ENCODE data around the gene SCARF1.

SCARF1 gene

GRCh38 chr17:1597861-1598342, 47.6 kb downstream of the SCARF1 start:
- POLR2A ChIA-PET: no interaction called here
- Histone ChIP-seq H3K4me3 (ENCODE audit: low read depth, low read length) (no peak overlapping the region), H3K4me1 (ENCODE audit: control insufficient read depth, insufficient read depth, low read length) (no peaks in the 10 kb centered on the region), H3K9me3 (ENCODE audit: control insufficient read depth, insufficient read depth, low read depth, low read length) (no peaks in the 10 kb centered on the region), H3K27ac (ENCODE audit: extremely low read depth, low read depth, low read length) (no peak overlapping the region), H3K36me3 (ENCODE audit: control insufficient read depth in 2 of 2, insufficient read depth in 1 of 2, low read length in 2 of 2) (no peaks in the 10 kb centered on the region)
- TF ChIP-seq ZFP69B (tag by site-specific recombination; IDR thresholded peaks at IDR 0.05): no peak
- TF ChIP-seq, protein P1, sequence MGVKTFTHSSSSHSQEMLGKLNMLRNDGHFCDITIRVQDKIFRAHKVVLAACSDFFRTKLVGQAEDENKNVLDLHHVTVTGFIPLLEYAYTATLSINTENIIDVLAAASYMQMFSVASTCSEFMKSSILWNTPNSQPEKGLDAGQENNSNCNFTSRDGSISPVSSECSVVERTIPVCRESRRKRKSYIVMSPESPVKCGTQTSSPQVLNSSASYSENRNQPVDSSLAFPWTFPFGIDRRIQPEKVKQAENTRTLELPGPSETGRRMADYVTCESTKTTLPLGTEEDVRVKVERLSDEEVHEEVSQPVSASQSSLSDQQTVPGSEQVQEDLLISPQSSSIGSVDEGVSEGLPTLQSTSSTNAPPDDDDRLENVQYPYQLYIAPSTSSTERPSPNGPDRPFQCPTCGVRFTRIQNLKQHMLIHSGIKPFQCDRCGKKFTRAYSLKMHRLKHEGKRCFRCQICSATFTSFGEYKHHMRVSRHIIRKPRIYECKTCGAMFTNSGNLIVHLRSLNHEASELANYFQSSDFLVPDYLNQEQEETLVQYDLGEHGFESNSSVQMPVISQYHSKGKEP (tag by site-specific recombination; IDR thresholded peaks at IDR 0.05): no peak
- no peak for TF ChIP-seq ZFP37 (tag by site-specific recombination; IDR thresholded peaks at IDR 0.05)
- TF ChIP-seq ZNF596 (tag by site-specific recombination; IDR thresholded peaks at IDR 0.05): no peak
- 0 out of 2 replicates have a peak, but pooled peaks have one; percentile 12 for TF ChIP-seq ZNF600 (tag by site-specific recombination; IDR thresholded peaks at IDR 0.05)
- CTCF ChIA-PET: interaction anchor here (0.7 kb wide), 2 partner anchors 24 to 51 kb away, joined by 3 read pairs; no protein-coding TSS in a partner anchor

DNA sequence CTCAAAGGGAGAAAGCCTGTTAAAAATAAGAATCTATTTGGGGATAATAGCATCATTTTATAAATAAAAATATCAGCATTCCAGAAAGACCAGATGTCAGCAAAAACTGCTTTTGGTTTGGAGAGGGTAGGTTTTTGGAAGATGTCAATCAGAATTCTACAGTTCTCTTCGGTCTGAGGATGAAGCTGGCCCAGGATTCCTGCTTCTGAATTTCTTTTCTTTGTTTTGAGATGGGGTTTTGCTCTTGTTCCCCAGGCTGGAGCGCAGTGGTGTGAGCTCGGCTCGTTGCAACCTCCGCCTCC, 52.0 kb downstream of the SCARF1 start:
- Histone ChIP-seq H3K9me3 (ENCODE audit: control insufficient read depth, insufficient read depth, low read depth, low read length) (no peaks in the 10 kb centered on the region), H3K27ac (ENCODE audit: extremely low read depth, low read depth, low read length) (no peak overlapping the region), H3K4me1 (ENCODE audit: control insufficient read depth, insufficient read depth, low read length) (peaks cover 8% of the 10 kb centered on the region), H3K4me3 (ENCODE audit: low read depth, low read length) (no peak overlapping the region), H3K36me3 (ENCODE audit: control insufficient read depth in 2 of 2, insufficient read depth in 1 of 2, low read length in 2 of 2) (no peaks in the 10 kb centered on the region)
- POLR2A ChIA-PET: no interaction called here
- TF ChIP-seq KLF8 (tag by site-specific recombination; IDR thresholded peaks at IDR 0.05) (no peak), ZBTB21 (tag by site-specific recombination; IDR thresholded peaks at IDR 0.05) (no peak), IKZF3 (tag by site-specific recombination; IDR thresholded peaks at IDR 0.05) (no peak), ZNF184 (tag by site-specific recombination; IDR thresholded peaks at IDR 0.05) (no peak), GLIS1 (tag by site-specific recombination; IDR thresholded peaks at IDR 0.05) (no peak), GFI1B (tag by site-specific recombination; IDR thresholded peaks at IDR 0.05) (no peak), ZNF768 (tag by site-specific recombination; IDR thresholded peaks at IDR 0.05) (no peak), ZFP69B (tag by site-specific recombination; IDR thresholded peaks at IDR 0.05) (no peak), KLF7 (tag by site-specific recombination; IDR thresholded peaks at IDR 0.05; ENCODE audit: borderline replicate concordance) (no peak), ZNF433 (tag by site-specific recombination; IDR thresholded peaks at IDR 0.05; ENCODE audit: low read depth) (no peak), ZEB2 (tag by site-specific recombination; IDR thresholded peaks at IDR 0.05) (no peak), ZNF394 (tag by site-specific recombination; IDR thresholded peaks at IDR 0.05; ENCODE audit: borderline replicate concordance) (no peak), ZNF701 (tag by site-specific recombination; IDR thresholded peaks at IDR 0.05) (no peak), MEIS1 (CRISPR knock-in tag; IDR thresholded peaks at IDR 0.05; ENCODE audit: borderline replicate concordance) (no peak), ZNF654 (tag by site-specific recombination; IDR thresholded peaks at IDR 0.05; ENCODE audit: low read depth) (no peak), GLIS2 (tag by site-specific recombination; IDR thresholded peaks at IDR 0.05) (no peak)
- TF ChIP-seq, protein P2, sequence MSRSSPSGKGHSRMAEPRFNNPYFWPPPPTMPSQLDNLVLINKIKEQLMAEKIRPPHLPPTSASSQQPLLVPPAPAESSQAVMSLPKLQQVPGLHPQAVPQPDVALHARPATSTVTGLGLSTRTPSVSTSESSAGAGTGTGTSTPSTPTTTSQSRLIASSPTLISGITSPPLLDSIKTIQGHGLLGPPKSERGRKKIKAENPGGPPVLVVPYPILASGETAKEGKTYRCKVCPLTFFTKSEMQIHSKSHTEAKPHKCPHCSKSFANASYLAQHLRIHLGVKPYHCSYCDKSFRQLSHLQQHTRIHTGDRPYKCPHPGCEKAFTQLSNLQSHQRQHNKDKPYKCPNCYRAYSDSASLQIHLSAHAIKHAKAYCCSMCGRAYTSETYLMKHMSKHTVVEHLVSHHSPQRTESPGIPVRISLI (tag by site-specific recombination; IDR thresholded peaks at IDR 0.05): no peak
- TF ChIP-seq, protein P3, sequence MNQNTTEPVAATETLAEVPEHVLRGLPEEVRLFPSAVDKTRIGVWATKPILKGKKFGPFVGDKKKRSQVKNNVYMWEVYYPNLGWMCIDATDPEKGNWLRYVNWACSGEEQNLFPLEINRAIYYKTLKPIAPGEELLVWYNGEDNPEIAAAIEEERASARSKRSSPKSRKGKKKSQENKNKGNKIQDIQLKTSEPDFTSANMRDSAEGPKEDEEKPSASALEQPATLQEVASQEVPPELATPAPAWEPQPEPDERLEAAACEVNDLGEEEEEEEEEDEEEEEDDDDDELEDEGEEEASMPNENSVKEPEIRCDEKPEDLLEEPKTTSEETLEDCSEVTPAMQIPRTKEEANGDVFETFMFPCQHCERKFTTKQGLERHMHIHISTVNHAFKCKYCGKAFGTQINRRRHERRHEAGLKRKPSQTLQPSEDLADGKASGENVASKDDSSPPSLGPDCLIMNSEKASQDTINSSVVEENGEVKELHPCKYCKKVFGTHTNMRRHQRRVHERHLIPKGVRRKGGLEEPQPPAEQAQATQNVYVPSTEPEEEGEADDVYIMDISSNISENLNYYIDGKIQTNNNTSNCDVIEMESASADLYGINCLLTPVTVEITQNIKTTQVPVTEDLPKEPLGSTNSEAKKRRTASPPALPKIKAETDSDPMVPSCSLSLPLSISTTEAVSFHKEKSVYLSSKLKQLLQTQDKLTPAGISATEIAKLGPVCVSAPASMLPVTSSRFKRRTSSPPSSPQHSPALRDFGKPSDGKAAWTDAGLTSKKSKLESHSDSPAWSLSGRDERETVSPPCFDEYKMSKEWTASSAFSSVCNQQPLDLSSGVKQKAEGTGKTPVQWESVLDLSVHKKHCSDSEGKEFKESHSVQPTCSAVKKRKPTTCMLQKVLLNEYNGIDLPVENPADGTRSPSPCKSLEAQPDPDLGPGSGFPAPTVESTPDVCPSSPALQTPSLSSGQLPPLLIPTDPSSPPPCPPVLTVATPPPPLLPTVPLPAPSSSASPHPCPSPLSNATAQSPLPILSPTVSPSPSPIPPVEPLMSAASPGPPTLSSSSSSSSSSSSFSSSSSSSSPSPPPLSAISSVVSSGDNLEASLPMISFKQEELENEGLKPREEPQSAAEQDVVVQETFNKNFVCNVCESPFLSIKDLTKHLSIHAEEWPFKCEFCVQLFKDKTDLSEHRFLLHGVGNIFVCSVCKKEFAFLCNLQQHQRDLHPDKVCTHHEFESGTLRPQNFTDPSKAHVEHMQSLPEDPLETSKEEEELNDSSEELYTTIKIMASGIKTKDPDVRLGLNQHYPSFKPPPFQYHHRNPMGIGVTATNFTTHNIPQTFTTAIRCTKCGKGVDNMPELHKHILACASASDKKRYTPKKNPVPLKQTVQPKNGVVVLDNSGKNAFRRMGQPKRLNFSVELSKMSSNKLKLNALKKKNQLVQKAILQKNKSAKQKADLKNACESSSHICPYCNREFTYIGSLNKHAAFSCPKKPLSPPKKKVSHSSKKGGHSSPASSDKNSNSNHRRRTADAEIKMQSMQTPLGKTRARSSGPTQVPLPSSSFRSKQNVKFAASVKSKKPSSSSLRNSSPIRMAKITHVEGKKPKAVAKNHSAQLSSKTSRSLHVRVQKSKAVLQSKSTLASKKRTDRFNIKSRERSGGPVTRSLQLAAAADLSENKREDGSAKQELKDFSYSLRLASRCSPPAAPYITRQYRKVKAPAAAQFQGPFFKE (tag by site-specific recombination; IDR thresholded peaks at IDR 0.05; ENCODE audit: borderline replicate concordance): no peak
- CTCF ChIA-PET: interaction anchor here (1.6 kb wide), 1 partner anchor 19 kb away, joined by 4 read pairs; no protein-coding TSS in a partner anchor
